HG03432 (cell line): ENCODE measurements around the gene AK1.
"Not testable (repeated sequence)": the region's sequence is repeated elsewhere in the genome, so short reads cannot be mapped to it uniquely, and the experiment has no call there.

Experiments
- ATAC-seq: cut with Tn5 transposase; IDR thresholded peaks from one replicate; pipeline ENCODE4 v1.9.1; 2021; ENCODE audit warnings: mild to moderate bottlenecking, moderate library complexity; ENCODE audit not compliant: unreplicated experiment

The AK1 gene

DNA sequence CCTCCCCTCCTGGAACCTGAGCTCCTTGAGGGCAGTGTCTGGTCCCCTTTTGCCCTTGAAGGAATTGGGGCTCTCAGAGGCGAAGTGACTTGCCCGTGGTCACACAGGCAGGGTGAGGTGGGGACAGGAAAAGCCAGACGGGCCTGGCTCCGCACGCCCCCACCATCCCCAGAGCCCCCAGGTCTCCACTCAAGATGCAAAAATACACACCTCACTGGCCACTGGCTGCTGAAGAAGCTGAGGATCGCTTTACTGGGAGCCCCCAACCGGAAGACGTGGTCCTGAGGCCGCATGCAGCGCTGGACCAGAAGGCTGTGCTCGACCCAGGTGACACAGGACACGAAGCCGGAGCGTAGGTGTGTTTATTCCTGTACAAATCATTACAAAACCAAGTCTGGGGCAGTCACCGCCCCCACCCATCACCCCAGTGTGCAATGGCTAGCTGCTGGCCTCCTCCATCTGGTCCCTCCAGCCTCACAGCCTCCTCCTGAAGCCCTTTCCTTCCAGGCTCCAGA is 7.6 kb upstream of the AK1 start:
- ATAC-seq = no peak

DNA sequence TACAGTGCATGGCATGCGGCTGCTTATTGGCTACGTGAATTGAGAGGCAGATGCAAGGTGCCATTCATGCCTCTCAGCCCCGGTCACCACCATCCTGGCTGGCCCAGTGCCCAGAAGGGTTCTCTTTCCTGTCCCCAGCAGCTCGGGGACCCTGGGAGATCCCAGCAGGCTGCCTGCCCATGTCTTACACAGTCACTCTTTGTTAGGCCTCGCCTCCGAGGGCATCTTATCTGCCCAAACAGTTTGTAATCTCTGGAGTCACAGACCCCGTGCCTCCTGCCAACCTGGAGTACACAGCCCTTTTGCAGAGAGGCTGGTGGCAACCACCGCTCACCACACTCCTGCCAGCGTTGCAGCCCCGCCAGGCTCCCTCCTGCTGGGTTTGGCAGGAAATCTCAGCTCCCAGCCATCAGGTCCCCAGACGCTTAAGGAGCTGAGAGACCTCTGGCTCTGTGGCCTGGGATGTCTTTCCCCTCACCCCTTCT is 7.0 kb upstream of the AK1 start:
- ATAC-seq = no peak

DNA sequence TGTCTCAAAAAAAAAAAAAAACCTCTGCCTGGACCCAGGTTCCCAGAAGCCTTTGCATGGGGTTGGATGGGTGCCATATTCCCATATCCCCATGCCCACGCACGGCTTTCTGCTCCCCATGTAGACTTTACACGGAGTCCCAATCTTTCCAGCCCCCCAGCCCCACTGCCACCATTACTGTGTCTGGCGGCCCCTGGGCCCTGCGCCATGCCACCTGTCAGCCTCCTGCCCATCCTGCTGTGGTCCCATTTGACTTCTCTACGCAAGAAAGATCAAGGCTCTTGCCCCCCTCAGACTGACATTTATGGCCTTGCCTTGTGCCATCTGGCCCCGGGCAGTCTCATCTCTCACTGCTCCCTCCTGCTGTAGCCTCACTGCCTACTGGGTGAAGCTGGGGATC is 6.5 kb upstream of the AK1 start:
- ATAC-seq = no peak

- ATAC-seq = not testable (repeated sequence)
Measured at GRCh38 chr9:127881715-127882114, 4.2 kb upstream of the AK1 start.

- no peak for ATAC-seq
Measured at GRCh38 chr9:127880143-127880542, 2.7 kb upstream of the AK1 start.

GRCh38 chr9:127878652-127879390 is 1.3 kb upstream of the AK1 start:
- no peak for ATAC-seq

GRCh38 chr9:127878001-127878651 is 651 bp upstream of the AK1 start:
- no peak for ATAC-seq

DNA sequence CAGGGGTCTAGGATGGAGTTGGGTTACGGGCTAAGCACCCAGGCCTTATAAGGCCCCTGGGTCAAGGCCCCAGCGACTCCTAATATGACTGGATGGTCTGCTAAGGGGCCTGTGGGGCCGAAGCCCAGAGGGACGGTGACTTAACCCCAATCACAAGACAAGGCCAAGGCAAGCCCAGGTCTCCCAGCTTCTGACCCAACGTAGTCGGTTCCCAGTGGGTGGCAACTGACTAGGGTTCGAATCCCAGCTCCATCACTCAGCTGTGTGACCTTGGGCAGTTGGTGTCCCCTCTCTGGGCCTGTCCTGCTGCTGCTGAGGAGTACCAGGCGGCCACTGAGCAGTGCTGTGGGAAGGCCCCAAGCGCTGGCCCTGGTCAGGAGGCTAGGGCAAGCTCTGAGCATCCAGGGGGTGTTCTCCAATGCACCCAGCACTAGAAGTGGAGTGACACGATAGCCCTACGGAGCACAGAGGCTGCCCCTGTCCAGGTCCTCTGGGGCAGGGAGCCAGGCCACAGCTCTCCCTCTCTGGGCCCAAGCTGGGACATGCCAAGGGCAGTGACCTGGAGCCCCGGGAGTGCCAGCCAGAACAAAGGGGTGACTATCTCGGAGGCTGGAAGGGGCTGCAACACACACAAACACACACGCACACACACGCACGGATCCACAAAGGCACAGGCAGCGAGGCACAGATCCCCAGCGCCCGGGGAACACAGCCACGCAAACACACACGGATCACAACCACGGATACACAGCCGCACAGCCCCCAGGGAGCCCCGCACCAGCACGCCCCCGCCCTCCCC is 512 bp downstream of the AK1 start:
- ATAC-seq = no peak

GRCh38 chr9:127876026-127876763 is 1.3 kb downstream of the AK1 start:
- ATAC-seq = no peak

DNA sequence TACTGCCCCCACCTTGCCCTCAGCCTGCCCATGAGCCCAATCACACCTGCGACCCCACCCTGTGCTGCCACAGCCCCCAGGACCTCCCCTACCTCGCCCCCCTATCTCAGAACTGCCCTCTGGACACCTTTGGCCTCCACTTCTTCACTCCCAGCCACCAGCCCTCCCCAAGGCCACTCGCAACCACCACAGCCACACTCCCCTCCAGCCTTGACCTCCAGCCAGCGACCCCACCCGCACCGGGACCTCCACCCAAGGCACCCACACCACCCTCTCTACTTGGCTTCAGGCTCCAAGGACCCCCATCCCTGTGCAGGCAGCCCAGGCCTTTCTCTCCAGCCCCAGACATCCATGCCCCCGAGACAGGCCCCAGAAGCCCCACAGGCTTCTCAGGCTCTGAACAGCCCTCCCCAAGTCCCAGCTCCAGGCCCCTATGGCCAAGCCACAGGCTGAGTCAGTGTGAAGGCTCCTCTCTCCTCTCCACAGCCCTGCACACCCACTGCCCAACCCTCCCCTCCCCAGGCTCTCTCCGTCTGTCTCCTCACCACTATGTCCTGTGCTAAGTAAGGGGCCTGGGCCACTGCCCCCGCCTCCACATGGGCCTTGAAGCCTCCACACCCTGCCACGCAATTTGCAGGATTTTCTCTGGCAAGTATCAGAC is 2.0 kb downstream of the AK1 start:
- ATAC-seq = no peak

GRCh38 chr9:127874301-127875221 is 2.9 kb downstream of the AK1 start:
- no peak for ATAC-seq

GRCh38 chr9:127873886-127874285 is 3.6 kb downstream of the AK1 start:
- ATAC-seq = no peak

- ATAC-seq = no peak
Measured at GRCh38 chr9:127873223-127873691, 4.2 kb downstream of the AK1 start.

DNA sequence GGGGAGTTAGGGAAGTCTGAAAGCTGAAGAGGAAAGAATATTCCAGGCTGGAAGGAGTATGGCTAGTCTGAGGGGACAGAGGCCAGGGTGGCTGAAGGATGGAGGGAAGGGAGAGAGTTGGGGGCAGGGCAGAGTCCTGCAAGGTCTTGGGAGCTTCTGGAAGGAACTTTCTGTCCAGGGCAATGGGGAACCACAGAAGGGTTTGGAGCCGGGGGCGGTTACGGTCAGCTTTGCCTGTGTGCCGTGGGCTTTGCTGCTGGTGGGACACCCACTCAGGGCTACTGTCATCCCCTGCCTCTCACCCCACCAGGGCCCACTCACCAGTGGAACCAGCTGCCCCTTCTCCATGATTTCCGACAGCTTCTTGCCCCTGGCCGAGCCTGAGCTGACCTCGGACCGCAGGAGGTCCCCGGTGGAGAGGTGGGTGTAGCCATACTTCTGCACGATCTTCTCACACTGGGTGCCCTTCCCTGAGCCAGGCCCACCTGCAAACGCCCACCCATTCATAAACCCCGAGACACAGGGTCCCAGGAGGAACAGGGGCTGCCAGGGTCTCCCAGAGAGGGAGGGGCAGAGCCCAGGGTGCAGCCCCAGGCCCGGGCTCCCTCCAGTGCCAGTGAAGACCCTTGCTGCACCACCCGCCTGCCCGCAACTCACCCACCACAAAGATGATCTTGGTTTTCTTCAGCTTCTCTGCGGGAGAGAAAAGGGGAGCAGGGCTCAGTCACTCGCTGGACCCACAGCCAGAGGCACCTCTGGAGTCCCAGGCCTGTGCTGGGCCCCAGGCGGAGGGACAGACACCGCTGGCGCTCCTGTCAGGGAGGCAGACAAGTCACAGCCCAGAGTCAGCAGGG is 4.9 kb downstream of the AK1 start:
- ATAC-seq = no peak

DNA sequence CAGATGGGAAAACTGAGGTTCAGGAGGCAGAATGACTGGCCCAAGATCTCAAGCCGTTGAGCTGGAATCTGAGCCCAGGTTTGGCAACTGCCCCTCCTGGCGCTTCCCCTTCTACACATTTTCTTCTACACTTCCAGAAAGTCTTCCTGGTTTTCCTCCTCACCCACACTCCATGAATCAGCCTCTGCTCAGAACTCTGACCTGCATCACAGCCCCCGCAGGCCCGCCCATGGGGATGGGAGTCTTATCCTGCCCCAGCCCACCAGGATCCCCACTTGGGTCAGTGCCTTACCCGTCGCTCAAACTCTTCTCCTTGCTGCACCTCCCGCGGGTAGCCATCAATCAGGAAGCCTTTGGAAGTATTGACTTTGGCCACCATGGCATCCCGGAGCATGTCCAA is 5.9 kb downstream of the AK1 start:
- no peak for ATAC-seq

- no peak for ATAC-seq
Measured at GRCh38 chr9:127870887-127871286, 6.6 kb downstream of the AK1 start.

DNA sequence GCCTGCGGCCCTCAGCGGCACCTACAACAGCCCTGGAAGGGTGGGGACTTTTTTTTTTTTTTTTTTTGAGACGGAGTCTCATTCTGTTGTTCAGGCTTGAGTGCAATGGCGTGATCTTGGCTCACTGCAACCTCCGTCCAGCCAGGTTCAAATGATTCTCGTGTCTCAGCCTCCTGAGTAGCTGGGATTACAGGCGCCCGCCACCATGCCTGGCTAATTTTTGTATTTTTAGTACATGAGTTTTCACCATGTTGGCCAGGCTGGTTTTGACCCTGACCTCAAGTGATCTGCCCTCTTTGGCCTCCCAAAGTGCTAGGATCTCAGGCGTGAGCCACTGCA is 7.4 kb downstream of the AK1 start:
- not testable (repeated sequence) for ATAC-seq
